GM18858 (cell line): ENCODE data around the gene TNFAIP8L1.
"Not testable (repeated sequence)": the region's sequence is repeated elsewhere in the genome, so short reads cannot be mapped to it uniquely, and the experiment has no call there.

Experiments
- ATAC-seq: cut with Tn5 transposase; IDR thresholded peaks from one replicate; pipeline ENCODE4 v1.9.1; 2021; ENCODE audit not compliant: unreplicated experiment

TNFAIP8L1 gene

DNA sequence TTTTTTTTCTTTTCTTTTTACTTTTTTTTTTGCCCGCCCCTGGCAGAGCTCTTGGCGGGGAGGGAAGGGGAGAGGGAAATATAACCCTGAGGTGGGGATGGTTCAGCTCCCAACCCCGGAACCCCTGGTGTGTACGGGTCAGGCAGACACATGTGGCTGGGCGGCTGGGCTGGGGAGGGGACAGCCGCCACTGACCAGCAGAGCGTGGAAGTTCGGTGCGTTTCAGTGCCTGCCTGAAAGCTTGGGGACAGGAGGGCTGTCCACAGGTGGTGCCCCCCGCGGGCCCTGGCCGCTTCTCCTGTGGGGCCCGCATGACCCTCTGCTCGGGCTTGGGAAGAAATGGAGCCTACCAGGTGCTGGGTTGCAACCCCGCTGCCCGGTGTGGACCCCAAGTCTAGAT lies 36.0 kb downstream of the TNFAIP8L1 start:
- no peak for ATAC-seq

DNA sequence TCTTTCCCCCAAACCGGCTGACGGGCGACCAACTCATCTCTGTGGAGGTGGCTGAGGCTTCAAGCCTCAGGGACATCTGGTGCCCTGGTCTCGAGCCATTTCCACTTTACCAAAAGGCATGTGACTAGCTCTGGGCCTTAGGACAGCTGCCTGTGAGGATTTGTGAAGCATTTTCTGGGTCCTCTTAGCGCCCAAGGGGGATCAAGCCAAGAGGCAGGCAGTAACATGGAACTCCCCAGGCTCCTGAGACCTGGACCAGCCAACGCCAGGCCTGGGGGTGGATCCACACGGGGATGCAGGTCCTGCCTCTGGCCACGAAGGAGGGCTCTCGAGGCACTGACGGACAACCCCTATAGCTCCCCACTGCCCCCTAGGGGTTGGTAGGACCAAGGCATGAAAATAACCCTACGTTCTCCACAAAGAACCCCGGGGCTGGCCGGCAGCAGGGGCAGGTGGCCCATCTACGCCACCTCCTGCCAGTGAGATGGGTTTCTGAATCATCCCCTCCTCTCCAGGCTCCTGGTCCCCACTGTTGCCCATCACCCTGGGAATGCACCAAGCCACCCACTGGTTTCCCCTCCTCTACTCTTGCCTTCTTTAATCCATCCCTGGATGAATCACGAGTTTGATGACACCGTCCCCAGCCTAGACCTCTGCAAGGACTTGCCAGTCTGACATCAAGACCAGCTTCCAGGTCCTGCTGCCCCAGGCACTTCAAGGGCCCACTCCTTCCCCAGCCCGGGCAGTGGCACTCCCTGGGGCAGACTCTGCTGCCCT lies 37.8 kb downstream of the TNFAIP8L1 start:
- ATAC-seq: no peak

DNA sequence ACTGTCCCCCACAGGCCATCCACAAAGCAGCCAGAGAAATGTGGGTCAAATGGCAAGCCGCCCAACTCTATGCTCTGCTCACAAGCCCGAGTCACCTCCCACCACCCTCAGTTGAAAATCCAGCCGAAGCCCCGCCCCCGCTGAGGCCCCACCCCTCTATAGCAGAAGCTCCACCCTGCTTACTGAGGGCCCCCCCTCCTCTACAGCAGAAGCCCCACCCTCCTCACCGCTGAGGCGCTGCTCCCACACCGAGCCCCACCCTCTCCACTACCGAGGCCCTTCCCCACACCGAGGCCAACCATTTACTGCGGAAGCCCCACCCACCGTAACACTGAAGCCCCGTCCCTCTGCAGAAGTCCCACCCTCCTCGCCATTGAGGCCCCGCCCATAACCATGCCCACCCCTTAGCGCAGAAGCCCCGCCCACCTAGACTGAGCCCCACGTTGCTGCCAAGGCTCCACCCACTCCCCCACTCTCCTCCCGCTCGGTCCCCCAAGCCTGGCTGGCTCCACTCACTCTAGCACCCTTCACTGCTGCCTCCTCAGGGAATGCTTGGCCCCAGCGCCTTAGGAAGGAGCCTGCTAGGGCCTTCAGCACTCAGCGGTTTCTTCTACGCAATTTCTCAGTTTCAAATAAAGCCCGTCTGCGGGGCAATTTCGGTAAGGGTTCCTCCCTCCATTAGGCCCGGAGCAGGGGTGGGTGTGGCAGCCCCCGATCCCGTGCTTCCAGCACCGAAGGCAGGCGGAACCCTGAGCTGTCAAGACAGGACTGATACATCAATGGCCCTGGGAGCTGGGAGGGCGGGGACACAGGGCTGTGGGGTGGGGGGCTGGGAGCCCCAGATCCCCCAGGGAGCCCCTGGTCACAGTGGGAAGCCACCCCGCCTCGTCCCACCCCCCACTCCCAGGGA lies 39.8 kb downstream of the TNFAIP8L1 start:
- no peak for ATAC-seq

DNA sequence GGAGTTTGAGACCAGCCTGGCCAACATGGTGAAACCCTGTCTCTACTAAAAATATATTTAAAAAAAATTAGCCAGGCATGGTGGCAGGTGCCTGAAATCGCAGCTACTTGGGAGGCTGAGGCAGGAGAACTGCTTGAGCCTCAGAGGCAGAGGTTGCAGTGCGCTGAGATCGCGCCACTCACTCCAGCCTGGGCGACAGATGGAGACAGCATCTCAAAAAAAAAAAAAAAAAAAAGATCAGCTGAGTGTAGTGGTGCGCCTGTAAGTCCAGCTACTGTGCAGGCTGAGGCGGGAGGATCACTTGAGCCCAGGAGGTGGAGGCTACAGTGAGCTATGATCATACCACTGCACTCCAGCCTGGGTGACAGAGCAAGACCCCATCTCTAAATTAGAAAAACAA lies 40.7 kb downstream of the TNFAIP8L1 start:
- ATAC-seq: not testable (repeated sequence)

DNA sequence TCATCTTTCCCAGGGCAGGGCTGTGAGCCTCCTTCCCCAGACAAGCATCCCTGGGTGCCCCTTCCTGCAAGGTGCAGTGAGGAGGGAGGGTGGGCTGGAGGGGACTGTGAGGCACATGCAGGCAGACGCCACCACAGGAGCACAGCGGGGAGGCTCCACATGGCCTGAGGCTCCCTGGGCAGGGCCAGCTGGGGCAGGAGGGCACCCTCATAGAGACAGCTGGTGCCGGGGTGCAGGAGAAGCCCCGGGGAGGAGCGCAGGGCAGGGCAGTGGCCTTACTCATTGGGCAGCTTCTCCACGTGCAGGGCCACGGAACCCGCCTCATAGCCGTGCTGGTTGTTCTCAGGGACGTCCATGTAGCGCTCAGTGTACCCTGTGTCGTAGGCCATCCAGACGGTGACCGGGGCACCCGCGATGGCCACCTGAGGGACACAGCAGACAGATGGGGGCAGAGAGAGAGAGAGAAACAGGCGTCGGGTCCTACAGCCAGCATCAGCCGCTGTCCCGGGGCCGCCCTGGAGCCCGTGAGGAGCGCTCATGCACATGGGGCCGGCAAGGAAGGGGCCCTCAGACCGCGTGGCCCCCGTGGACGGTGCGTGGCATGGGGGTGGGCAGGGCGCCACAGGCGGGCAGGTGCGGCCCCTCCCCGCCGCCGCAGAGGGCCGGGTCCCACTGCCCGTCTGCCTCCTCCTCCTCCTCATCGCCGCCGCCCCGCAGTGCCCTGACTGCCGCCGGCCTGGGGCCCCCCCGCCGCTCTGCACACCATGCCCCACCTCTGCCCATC lies 43.3 kb downstream of the TNFAIP8L1 start:
- ATAC-seq: no peak

DNA sequence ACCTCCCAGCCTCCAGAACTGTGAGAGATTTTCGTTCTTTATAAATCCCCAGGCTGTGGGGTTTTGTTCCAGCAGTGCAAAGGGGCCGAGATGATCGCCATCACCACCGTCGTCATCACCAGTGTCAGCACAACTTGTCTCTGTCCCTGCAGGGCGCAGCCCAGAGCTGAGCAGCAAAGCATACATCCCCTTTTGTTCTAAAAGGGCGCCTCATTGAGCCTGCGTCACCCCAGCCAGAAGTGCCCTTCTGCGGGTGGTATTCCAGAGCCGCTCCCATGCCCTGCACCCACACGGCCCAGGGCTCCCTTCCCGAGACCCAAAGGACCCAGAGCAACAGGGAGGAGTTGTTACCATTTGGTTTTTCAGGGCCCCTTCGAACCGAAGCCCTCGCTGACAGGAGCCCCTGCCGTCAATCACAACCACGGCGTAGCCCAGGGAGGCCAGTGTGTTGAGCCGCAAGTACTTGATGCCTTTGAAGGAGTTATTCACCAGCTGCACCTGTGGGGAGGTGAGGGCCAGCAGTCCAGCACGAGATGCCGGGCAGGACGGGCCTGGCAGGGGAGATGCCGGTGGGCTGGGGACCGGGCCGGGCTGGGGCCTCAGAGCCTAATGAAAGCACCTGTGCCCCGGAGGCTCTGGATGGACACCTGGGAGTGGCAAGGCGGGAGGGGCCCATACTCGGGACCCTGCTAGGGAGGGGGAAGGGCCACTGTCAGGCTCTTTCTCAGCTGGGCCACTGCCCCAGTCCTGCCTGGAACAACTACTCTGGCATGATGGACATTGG lies 45.2 kb downstream of the TNFAIP8L1 start:
- no peak for ATAC-seq

DNA sequence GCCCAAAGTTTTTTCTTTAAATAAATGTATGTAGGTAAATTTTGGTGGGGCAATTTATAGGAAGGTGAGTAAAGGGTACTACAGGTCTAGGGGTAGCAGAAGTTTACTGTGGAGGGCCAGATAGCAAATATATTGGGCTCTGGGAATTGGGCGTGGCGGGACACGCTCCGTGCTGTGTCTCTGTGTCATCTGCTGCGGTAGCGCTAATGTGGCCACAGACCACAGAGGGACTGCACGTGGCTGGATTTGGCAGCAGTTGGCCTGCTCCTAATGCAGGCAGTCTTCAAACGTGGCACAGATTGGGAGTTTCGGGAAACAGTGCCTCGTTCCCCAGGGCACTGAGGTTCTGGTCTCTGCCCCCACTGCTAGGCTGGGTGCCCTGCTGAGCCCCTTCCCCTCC lies 47.4 kb downstream of the TNFAIP8L1 start:
- no peak for ATAC-seq

DNA sequence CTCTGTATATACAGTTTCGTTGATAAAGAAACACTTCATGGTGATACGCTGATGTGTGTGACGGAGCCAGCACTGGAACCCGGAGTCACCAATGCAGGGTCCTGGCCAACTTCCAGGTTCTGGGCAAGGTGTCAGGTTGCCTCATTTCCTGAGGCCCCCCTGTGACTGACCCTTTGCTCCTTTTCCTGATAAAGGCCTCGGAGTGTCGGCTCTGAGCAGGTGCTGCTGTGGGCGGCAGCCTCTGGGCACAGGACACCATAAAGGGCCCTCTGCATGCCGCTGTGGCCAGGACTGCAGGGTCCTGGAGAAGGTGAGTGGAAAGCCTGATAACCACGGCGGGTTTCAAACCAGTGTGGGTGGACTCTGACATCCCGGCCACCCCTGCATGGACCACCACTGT lies 48.1 kb downstream of the TNFAIP8L1 start:
- ATAC-seq: no peak

DNA sequence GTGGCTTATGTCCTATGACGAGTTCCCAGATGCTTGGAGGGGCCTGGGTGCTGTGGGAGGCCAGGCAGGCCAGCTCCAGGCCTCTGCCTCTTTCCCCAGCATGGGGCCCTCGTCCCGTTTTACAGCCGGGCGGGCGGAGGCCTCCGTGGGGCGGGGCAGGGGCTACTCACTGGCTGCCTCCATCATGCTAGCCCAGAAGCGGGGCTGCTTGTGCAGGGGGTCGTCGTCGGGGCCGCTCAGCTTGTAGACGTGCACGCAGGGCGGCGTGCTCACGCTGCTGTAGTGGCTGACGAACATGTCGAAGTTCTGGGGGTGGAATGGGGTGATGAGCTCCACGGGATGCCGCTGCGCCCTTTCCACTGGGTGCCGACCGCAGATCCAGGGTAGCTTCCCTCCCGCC lies 49.3 kb downstream of the TNFAIP8L1 start:
- ATAC-seq: no peak

DNA sequence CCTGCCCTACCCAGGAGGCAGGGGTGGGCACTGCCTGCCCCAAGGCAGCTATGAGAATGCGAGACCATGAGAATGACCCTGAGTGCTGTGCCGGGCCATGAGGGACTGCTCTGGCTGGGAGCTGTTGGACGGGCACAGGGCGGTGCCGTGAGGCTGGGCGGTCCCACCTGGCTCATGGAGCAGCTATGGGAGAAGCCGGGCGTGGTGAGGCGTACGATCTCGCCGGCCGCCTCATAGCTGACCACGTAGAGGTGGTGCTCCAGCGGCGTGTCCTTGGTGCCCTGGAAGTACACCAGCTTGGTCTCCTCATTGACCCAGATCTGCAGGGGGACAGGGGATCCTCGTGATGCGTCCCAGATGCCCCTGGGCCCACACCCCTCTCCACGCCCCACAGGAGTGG lies 50.1 kb downstream of the TNFAIP8L1 start:
- no peak for ATAC-seq

DNA sequence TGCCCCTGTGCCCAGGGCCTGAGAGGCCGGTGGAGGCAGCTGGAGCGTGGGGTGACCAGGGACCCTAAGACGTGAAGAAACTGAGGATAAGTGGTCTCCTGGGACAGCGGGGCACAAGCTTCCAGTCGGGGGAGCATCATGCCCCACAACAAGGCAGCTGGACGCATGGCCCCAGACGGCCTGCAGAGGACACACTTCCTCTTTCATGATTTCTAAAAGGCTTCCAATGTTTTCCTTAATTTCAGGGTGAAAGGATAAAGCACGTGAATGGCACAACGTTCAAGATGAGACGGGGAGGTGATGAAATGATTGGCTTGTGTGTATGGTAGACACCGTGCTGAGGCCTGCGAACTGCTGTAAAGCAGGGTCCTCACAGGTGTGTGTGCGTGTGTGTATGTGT lies 51.0 kb downstream of the TNFAIP8L1 start:
- ATAC-seq: no peak

DNA sequence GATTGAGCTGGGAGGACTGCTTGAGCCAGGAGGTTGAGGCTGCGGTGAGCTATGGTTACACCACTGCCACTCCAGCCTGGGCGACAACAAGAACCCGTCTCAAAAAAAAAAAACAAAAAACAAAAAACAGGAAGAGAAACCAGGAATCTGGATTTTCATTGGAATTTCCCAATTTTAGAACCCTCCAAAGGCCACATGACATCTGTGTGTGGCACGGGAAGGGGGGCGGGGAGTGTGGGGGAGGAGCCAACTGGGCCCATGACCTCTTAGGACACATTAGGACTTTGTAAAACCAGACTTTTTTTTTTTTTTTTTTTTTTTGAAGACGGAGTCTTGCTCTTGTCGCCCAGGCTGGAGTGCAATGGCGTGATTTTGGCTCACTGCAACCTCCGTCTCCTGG lies 52.1 kb downstream of the TNFAIP8L1 start:
- ATAC-seq: no peak

DNA sequence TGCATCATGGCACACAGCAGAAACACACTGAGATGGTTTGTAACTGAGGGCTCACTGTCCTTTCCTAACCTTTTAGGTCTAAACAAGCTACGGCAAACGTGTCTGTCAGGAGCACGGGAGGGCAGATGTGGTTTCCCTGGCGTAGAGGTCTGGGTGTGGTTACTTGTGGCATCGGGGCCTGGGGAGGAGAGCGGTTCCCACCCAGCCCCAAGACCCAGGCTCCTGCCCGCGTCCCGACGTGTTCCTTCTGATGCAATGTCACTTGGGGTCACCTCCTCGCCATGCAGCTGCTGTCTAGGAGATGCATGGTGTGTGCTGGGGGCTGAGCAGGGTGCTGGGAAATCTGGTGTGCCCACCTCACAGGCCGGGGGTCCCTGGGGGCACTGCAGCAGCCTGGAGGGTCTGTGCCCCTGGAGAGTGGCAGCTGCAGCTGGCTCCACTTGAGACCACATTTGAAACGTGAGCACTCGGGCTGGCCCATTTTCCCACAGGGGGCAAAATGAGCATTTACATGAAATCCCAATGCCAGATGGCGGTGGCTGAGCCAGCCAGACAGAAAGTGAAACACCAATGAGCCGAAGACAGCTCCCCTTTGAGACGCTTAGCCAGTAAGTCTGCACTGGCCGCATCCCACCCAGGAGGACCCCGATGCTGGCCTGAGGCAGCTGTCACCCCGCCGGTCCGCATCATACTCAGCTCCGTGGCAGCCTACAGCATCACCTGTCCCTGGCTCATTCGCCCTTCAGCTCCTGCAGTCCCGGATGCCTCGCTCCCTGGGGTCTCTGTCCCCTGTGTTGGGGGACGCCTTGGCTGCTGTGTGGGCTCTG lies 53.1 kb downstream of the TNFAIP8L1 start:
- ATAC-seq: no peak

DNA sequence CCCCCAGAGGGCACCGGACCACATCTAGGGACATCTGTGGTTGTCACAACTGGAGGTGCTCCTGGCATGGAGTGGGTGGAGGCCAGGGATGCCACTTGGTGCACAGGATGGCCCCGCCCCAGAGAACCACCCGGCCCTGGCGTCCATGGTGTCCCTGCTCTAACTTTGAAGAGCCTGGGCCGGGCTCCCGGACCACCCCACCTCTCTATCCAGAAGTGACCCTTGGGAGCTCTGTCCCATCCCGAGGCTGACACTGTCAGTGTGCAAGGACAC lies 53.7 kb downstream of the TNFAIP8L1 start:
- ATAC-seq: no peak

DNA sequence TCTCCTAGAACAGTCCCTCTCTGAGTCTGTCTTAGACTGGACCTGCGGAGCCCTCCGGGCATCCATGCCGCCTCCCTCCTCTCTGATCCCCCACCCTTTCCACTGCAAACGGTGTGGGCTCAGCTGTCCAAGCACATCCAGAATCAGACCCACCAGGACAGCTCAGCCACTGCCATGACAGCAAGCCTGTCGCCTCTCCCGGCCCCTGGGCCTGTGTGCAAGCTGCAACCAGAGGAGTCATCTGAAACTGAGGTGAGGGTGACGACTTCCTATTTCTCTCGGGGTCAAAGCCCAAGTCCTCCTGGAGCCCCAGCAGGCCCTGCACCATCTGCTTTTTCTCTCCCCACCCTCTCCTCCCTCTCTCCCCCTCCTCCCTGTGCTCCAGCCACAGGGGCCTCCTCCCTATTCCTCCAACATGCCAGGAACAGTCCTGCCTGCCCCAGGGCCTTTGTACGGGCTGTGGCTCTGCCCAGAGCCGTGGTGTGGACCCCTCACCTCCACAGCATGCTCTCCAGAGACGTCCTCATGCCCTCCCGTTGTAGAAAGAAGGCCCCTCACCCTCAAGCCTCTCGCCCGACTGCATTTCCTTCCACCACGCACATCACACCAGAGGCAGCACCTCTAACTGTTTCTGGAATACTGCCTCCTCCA lies 54.3 kb downstream of the TNFAIP8L1 start:
- ATAC-seq: no peak

DNA sequence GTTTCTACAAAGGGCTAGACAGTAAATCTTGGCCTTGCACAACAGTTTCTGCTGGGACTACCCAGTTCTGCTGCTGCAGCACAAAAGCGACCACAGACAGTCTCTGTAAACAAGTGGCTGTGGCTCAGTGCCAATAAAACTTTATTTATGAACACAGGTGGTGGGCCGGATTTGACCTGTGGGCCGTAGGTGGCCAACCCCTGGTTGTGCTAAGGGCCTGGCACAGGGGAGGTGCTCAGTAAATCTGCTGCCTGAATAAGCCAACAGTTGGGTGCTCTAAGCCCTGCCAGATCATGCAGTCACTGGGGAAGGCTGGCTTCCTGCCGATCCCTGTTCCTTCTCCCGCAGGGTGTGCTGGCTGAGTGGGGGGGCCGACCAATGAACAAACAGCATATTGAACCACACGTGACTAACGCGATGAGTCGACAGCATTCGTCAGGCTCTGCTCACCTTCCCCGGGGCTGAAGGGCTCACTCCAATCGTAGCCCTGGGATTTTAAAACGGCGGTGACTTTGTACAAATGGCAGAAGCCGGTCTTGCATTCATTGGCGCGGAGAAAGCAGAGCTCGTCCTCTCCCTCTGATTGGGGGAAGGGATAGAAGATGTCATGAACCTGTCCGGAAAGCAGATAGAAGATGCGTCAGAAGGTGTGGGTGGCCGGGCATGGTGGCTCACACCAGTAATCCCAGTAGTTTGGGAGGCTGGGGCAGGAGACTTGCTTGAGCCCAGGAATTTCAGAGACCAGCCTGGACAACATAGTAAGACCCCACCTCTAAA lies 55.1 kb downstream of the TNFAIP8L1 start:
- ATAC-seq: no peak

DNA sequence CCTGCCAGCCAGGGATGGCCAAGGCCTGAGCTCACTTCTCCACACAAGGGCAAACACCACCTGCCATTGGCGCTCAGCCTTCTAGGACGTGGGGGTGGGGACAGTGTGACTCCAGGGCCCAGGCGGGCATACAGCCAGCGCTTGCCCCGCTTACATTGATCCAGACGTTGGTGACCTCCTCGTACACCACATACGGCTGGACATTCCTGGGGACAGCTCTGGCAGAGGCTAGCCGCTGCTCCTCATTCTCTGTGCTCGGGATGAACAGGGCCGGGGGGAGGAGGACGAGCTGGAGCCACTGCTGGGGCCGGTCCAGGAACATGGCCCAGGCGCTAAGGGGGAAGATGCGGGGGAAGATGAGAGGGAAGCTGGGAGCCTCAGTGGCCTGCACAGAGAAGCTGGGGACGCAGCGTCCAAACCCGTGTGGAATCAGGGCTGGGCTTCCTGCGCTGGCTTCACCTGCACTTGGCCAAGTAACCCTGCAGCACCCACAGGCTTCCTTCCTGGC lies 56.0 kb downstream of the TNFAIP8L1 start:
- no peak for ATAC-seq

DNA sequence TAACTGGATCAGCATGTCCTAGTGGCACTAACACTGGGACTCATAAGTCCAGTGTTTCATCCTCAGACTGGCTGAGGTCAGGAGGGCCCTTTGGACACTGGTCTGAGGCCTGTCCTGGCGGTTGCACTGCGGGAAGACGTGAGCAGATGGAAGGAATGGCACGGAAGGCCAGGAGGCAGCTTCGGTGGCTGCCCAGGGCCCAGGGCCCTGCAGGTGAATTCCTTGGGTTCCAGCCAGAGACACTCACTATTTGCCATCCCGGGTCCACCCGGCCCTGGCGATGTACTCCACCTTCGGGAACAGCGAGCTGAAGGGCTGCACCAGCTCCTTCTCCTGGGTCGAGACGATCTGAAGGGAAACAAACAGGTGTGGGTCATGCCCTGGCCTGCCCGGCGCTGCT lies 58.0 kb downstream of the TNFAIP8L1 start:
- no peak for ATAC-seq
